ENCODE data around the gene PSME3. TPM values are rescaled to one million over a fixed set of nuclear protein-coding genes. Genes with fewer than 3 reads are reported as not detected.

Gene PSME3
- total and polyA plus RNA-seq, 2 of the 13 experiments (the other 11 are each of a cell fraction or from before 2014, with no cell fraction given) = 66.3 to 135 TPM

DNA sequence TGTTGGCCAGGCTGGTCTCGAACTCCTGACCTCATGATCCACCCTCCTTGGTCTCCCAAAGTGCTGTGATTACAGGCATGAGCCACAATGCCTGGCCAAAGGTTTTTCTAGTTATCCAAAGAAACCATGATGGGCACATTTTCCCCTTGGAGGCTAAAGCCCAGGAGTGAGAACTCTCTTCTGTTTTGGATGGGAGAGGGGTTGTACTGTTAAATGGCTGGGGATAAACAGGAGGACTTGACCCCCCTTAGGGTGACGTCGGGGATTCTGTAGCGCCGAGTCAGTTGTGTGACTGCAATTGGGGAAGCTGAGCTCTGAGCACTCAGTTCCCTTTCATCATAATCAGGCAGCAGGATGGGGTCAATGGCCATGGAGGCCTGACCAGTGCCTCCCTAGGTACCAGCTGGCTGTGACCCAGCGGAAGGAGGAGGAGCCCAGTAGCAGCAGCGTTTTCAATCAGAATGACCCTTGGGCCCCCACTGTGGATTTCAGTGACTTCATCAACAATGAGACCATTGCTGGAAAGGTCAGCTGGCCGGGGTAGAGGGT, 21.9 kb downstream of the PSME3 start (continued):
- TF ChIP-seq, protein P1, sequence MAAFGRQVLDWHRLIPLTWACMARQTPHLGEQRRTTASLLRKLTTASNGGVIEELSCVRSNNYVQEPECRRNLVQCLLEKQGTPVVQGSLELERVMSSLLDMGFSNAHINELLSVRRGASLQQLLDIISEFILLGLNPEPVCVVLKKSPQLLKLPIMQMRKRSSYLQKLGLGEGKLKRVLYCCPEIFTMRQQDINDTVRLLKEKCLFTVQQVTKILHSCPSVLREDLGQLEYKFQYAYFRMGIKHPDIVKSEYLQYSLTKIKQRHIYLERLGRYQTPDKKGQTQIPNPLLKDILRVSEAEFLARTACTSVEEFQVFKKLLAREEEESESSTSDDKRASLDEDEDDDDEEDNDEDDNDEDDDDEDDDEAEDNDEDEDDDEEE (CRISPR knock-in tag; IDR thresholded peaks at IDR 0.05) = no peak
- no peak for TF ChIP-seq BHLHE40 (IDR thresholded peaks at IDR 0.05; ENCODE audit: low read length)
- TF ChIP-seq, protein P2, sequence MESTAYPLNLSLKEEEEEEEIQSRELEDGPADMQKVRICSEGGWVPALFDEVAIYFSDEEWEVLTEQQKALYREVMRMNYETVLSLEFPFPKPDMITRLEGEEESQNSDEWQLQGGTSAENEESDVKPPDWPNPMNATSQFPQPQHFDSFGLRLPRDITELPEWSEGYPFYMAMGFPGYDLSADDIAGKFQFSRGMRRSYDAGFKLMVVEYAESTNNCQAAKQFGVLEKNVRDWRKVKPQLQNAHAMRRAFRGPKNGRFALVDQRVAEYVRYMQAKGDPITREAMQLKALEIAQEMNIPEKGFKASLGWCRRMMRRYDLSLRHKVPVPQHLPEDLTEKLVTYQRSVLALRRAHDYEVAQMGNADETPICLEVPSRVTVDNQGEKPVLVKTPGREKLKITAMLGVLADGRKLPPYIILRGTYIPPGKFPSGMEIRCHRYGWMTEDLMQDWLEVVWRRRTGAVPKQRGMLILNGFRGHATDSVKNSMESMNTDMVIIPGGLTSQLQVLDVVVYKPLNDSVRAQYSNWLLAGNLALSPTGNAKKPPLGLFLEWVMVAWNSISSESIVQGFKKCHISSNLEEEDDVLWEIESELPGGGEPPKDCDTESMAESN (CRISPR knock-in tag; conservative IDR thresholded peaks at IDR 0.05) = 0 out of 2 replicates have a peak, but pooled peaks have one; percentile 50
- no peak for TF ChIP-seq NFATC3 (CRISPR knock-in tag; IDR thresholded peaks at IDR 0.05)
- TF ChIP-seq REPIN1 (CRISPR knock-in tag; IDR thresholded peaks at IDR 0.05; ENCODE audit: borderline replicate concordance, low read depth) = 0 out of 2 replicates have a peak, but pooled peaks have one; percentile 67
- no peak for TF ChIP-seq FOXM1 (CRISPR knock-in tag; IDR thresholded peaks at IDR 0.05)
- TF ChIP-seq, protein P3, sequence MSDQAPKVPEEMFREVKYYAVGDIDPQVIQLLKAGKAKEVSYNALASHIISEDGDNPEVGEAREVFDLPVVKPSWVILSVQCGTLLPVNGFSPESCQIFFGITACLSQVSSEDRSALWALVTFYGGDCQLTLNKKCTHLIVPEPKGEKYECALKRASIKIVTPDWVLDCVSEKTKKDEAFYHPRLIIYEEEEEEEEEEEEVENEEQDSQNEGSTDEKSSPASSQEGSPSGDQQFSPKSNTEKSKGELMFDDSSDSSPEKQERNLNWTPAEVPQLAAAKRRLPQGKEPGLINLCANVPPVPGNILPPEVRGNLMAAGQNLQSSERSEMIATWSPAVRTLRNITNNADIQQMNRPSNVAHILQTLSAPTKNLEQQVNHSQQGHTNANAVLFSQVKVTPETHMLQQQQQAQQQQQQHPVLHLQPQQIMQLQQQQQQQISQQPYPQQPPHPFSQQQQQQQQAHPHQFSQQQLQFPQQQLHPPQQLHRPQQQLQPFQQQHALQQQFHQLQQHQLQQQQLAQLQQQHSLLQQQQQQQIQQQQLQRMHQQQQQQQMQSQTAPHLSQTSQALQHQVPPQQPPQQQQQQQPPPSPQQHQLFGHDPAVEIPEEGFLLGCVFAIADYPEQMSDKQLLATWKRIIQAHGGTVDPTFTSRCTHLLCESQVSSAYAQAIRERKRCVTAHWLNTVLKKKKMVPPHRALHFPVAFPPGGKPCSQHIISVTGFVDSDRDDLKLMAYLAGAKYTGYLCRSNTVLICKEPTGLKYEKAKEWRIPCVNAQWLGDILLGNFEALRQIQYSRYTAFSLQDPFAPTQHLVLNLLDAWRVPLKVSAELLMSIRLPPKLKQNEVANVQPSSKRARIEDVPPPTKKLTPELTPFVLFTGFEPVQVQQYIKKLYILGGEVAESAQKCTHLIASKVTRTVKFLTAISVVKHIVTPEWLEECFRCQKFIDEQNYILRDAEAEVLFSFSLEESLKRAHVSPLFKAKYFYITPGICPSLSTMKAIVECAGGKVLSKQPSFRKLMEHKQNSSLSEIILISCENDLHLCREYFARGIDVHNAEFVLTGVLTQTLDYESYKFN (CRISPR knock-in tag; conservative IDR thresholded peaks at IDR 0.05) = peak; percentile 86
- TF ChIP-seq, protein P4, sequence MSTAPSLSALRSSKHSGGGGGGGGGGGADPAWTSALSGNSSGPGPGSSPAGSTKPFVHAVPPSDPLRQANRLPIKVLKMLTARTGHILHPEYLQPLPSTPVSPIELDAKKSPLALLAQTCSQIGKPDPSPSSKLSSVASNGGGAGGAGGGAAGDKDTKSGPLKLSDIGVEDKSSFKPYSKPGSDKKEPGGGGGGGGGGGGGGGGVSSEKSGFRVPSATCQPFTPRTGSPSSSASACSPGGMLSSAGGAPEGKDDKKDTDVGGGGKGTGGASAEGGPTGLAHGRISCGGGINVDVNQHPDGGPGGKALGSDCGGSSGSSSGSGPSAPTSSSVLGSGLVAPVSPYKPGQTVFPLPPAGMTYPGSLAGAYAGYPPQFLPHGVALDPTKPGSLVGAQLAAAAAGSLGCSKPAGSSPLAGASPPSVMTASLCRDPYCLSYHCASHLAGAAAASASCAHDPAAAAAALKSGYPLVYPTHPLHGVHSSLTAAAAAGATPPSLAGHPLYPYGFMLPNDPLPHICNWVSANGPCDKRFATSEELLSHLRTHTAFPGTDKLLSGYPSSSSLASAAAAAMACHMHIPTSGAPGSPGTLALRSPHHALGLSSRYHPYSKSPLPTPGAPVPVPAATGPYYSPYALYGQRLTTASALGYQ (CRISPR knock-in tag; IDR thresholded peaks at IDR 0.05) = no peak
- peak; percentile 79 for TF ChIP-seq FOXO1 (CRISPR knock-in tag; IDR thresholded peaks at IDR 0.05)
- no peak for TF ChIP-seq ZNF274 (CRISPR knock-in tag; IDR thresholded peaks at IDR 0.05)
- TF ChIP-seq WIZ (CRISPR knock-in tag; IDR thresholded peaks at IDR 0.05) = no peak
- TF ChIP-seq ARNT2 (CRISPR knock-in tag; IDR thresholded peaks at IDR 0.05; ENCODE audit: low read depth) = peak; percentile 48; the same call in 1 of the 2 replicates
- TF ChIP-seq ZSCAN30 (CRISPR knock-in tag; IDR thresholded peaks at IDR 0.05) = no peak
- TF ChIP-seq, protein P5, sequence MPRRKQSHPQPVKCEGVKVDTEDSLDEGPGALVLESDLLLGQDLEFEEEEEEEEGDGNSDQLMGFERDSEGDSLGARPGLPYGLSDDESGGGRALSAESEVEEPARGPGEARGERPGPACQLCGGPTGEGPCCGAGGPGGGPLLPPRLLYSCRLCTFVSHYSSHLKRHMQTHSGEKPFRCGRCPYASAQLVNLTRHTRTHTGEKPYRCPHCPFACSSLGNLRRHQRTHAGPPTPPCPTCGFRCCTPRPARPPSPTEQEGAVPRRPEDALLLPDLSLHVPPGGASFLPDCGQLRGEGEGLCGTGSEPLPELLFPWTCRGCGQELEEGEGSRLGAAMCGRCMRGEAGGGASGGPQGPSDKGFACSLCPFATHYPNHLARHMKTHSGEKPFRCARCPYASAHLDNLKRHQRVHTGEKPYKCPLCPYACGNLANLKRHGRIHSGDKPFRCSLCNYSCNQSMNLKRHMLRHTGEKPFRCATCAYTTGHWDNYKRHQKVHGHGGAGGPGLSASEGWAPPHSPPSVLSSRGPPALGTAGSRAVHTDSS (CRISPR knock-in tag; conservative IDR thresholded peaks at IDR 0.05) = no peak
- peak; percentile 49; the same call in 1 of the 2 replicates for TF ChIP-seq FOXK1 (CRISPR knock-in tag; IDR thresholded peaks at IDR 0.05; ENCODE audit: borderline replicate concordance, low read depth)
- no peak for TF ChIP-seq ZNF720 (CRISPR knock-in tag; IDR thresholded peaks at IDR 0.05)
- peak; percentile 56; the same call in 1 of the 2 replicates for TF ChIP-seq ZNF772 (CRISPR knock-in tag; IDR thresholded peaks at IDR 0.05)
- TF ChIP-seq ONECUT2 (CRISPR knock-in tag; IDR thresholded peaks at IDR 0.05) = no peak
- peak; percentile 86 for TF ChIP-seq ESRRA (CRISPR knock-in tag; IDR thresholded peaks at IDR 0.05; ENCODE audit: low read depth)
- TF ChIP-seq, protein P6, sequence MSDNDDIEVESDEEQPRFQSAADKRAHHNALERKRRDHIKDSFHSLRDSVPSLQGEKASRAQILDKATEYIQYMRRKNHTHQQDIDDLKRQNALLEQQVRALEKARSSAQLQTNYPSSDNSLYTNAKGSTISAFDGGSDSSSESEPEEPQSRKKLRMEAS (IDR thresholded peaks at IDR 0.05) = peak; percentile 44
- TF ChIP-seq RELA (CRISPR knock-in tag; IDR thresholded peaks at IDR 0.05) = no peak

All from HepG2 (cell line).